H9 (cell line): Measurements from ENCODE around the gene ZNF837. TPM values are rescaled to one million over a fixed set of nuclear protein-coding genes. Genes with fewer than 3 reads are reported as not detected.
A peak's percentile ranks its signal among the peaks of the same experiment; 100 is the strongest.

Experiments
- DNase-seq: peaks from one replicate; pipeline ENCODE4 v3.0.0-alpha.2; 2017
- H2AFZ ChIP-seq: one replicate; pipeline ENCODE4 v1.6.1; 2013; ENCODE audit warnings: mild to moderate bottlenecking, low read length, control low read depth, moderate library complexity
- H2AK5ac ChIP-seq: 2 replicates; pipeline ENCODE4 v1.6.1; 2013; ENCODE audit warnings: low read length, control low read depth, mixed read lengths; ENCODE audit not compliant: insufficient read length
- H2BK120ac ChIP-seq: one replicate; pipeline ENCODE4 v1.6.1; 2013; ENCODE audit warnings: low read depth, mild to moderate bottlenecking, low read length, control low read depth, inconsistent platforms; ENCODE audit not compliant: poor library complexity, severe bottlenecking
- H2BK12ac ChIP-seq: 2 replicates; pipeline ENCODE4 v1.6.1; 2013; ENCODE audit warnings: low read length, control low read depth, mixed read lengths, low read depth; ENCODE audit not compliant: insufficient read length
- H2BK15ac ChIP-seq: 2 replicates; pipeline ENCODE4 v1.6.1; 2013; ENCODE audit warnings: low read depth, low read length, control low read depth
- H2BK20ac ChIP-seq: one replicate; pipeline ENCODE4 v1.6.1; 2013; ENCODE audit warnings: low read depth, mild to moderate bottlenecking, low read length, control low read depth, inconsistent platforms; ENCODE audit not compliant: poor library complexity, severe bottlenecking
- H2BK5ac ChIP-seq: 2 replicates; pipeline ENCODE4 v1.6.1; 2013; ENCODE audit warnings: low read length, control low read depth, mixed read lengths; ENCODE audit not compliant: insufficient read length
- H3K14ac ChIP-seq: 2 replicates; pipeline ENCODE4 v1.6.1; 2013; ENCODE audit warnings: low read length, control low read depth; ENCODE audit not compliant: insufficient read depth
- H3K18ac ChIP-seq: 2 replicates; pipeline ENCODE4 v1.6.1; 2013; ENCODE audit warnings: low read depth, mild to moderate bottlenecking, mixed read lengths, low read length, control low read depth; ENCODE audit not compliant: insufficient read length
- H3K23ac ChIP-seq: 2 replicates; pipeline ENCODE4 v1.6.1; 2013; ENCODE audit warnings: low read length, control low read depth, mixed read lengths, low read depth; ENCODE audit not compliant: insufficient read length
- H3K23me2 ChIP-seq: 2 replicates; pipeline ENCODE4 v1.6.1; 2013; ENCODE audit warnings: low read depth, mild to moderate bottlenecking, mixed read lengths, low read length, control low read depth; ENCODE audit not compliant: insufficient read length, poor library complexity, severe bottlenecking
- H3K27ac ChIP-seq: 2 replicates; pipeline ENCODE4 v1.5.1; 2013; ENCODE audit warnings: low read length, control low read depth, mixed read lengths, low read depth; ENCODE audit not compliant: insufficient read length
- H3K27me3 ChIP-seq: 2 replicates; pipeline ENCODE4 v1.6.1; 2013; ENCODE audit warnings: low read length, control low read depth, inconsistent platforms; ENCODE audit not compliant: insufficient read depth
- H3K4ac ChIP-seq: 2 replicates; pipeline ENCODE4 v1.6.1; 2013; ENCODE audit warnings: low read depth, mild to moderate bottlenecking, control low read depth, inconsistent platforms, low read length, moderate library complexity
- H3K4me1 ChIP-seq: 2 replicates; pipeline ENCODE4 v1.6.1; 2013; ENCODE audit warnings: low read length, control low read depth, inconsistent platforms; ENCODE audit not compliant: insufficient read depth
- H3K4me2 ChIP-seq: 2 replicates; pipeline ENCODE4 v1.6.1; 2013; ENCODE audit warnings: low read length, control low read depth, mixed read lengths; ENCODE audit not compliant: insufficient read length, insufficient read depth
- H3K56ac ChIP-seq: 2 replicates; pipeline ENCODE4 v1.6.1; 2013; ENCODE audit warnings: low read depth, mild to moderate bottlenecking, mixed read lengths, low read length, control low read depth; ENCODE audit not compliant: insufficient read length
- H3K79me1 ChIP-seq: 2 replicates; pipeline ENCODE4 v1.6.1; 2013; ENCODE audit warnings: low read depth, mild to moderate bottlenecking, moderate library complexity, low read length, control low read depth, inconsistent platforms; ENCODE audit not compliant: insufficient read depth, poor library complexity, severe bottlenecking
- H3K79me2 ChIP-seq: 2 replicates; pipeline ENCODE4 v1.6.1; 2013; ENCODE audit warnings: low read length, control low read depth, inconsistent platforms; ENCODE audit not compliant: insufficient read depth
- H3K9ac ChIP-seq: 2 replicates; pipeline ENCODE4 v1.6.1; 2013; ENCODE audit warnings: low read length, control low read depth, mixed read lengths; ENCODE audit not compliant: insufficient read length; ENCODE audit errors: extremely low read depth
- H3K9me3 ChIP-seq: one replicate; pipeline ENCODE4 v1.6.1; 2013; ENCODE audit warnings: low read depth, low read length, inconsistent platforms; ENCODE audit not compliant: control insufficient read depth
- H3T11ph ChIP-seq: one replicate; pipeline ENCODE4 v1.6.1; 2013; ENCODE audit warnings: mild to moderate bottlenecking, low read length, control low read depth, inconsistent platforms
- H4K20me1 ChIP-seq: one replicate; pipeline ENCODE4 v1.6.1; 2013; ENCODE audit not compliant: control insufficient read depth, insufficient read length, insufficient read depth
- H4K5ac ChIP-seq: 2 replicates; pipeline ENCODE4 v1.6.1; 2013; ENCODE audit warnings: low read depth, mild to moderate bottlenecking, mixed read lengths, low read length, control low read depth; ENCODE audit not compliant: insufficient read length
- H4K8ac ChIP-seq: replicated peaks from 2 replicates; pipeline ENCODE4 v1.6.1; 2013; ENCODE audit warnings: low read length, control low read depth, mixed read lengths, low read depth; ENCODE audit not compliant: insufficient read length
- H4K91ac ChIP-seq: 2 replicates; pipeline ENCODE4 v1.6.1; 2013; ENCODE audit warnings: low read depth, mild to moderate bottlenecking, moderate library complexity, mixed read lengths, low read length, control low read depth; ENCODE audit not compliant: insufficient read length
- H3K27ac Mint-ChIP-seq, 3 experiments: 2 replicates in 2 of 3; 3 replicates in 1 of 3; pipeline ENCODE4 v1.8.0; 2020 to 2021; ENCODE audit warnings: mixed read lengths in 3 of 3, mild to moderate bottlenecking in 1 of 3, moderate library complexity in 1 of 3
- H3K27me3 Mint-ChIP-seq: 2 replicates; pipeline ENCODE4 v1.8.0; 2021; ENCODE audit warnings: low read depth, mild to moderate bottlenecking, moderate library complexity, mixed read lengths
- H3K36me3 Mint-ChIP-seq, 3 experiments: 2 replicates in 2 of 3; 3 replicates in 1 of 3; pipeline ENCODE4 v1.8.0; 2020 to 2021; ENCODE audit warnings: low read depth in 3 of 3, mixed read lengths in 3 of 3; ENCODE audit not compliant: insufficient read depth in 1 of 3
- H3K4me1 Mint-ChIP-seq, 2 experiments: 2 replicates each; pipeline ENCODE4 v1.8.0; 2020; ENCODE audit warnings: mixed read lengths in 2 of 2
- H3K4me3 Mint-ChIP-seq, 2 experiments: 2 replicates in 1 of 2; 3 replicates in 1 of 2; pipeline ENCODE4 v1.8.0; 2020 to 2021; ENCODE audit warnings: mild to moderate bottlenecking in 2 of 2, mixed read lengths in 2 of 2, moderate library complexity in 1 of 2
- H3K9me3 Mint-ChIP-seq, 2 experiments: 2 replicates in 1 of 2; 3 replicates in 1 of 2; pipeline ENCODE4 v1.8.0; 2020; ENCODE audit warnings: mild to moderate bottlenecking in 2 of 2, mixed read lengths in 2 of 2, moderate library complexity in 1 of 2
- WGBS: extraction: QIAGEN DNeasy Blood & Tissue Kit; methylation state at CpG from one replicate; pipeline ENCODE4 v1.1.7; 2013; ENCODE audit warnings: missing lambda C conversion rate, low lambda C conversion rate, mixed read lengths; ENCODE audit not compliant: insufficient read length; ENCODE audit errors: extremely low coverage; 5-methylcytosine and 5-hydroxymethylcytosine counted together
- total RNA-seq: library from RNA; stranded (reverse); gene quantifications from 2 replicates; pipeline ENCODE4 v1.2.1, GENCODE V29; 2021
- TF ChIP-seq, protein P1 (sequence below): fragments of 200-600 bp; sonication (generic); conservative IDR thresholded peaks from 3 replicates; pipeline ENCODE4 v1.8.0; 2021; ENCODE audit warnings: antibody characterized with exemption, mild to moderate bottlenecking

Gene ZNF837
- total RNA-seq, 1 experiment from 2014 or later, result 3.4 TPM

DNA sequence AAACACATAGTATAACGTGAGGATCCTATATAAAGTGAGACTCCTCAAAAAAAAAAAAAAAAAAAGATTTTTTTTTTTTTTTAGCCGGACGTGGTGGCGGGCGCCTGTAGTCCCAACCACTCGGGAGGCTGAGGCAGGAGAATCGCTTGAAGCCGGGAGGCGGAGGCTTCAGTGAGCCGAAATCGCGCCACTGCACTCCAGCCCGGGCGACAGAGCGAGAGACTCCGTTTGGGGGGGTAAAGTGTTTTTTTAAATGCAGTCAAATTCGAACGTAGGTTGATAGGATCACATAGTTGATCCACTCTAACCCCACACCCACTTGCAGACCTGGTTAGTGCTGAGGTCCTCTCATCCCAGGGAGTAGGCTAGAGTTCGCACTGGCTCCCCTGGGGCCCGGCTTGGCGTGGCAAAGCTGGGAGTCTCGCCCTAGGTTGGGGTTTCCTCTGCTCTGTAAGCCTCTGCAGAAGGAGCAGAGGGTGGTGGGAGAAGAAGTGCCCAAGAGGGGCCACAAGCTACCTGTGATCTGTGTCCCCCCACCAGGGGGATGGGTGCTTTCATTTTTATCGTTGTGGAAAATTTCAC lies 21.1 kb upstream of the ZNF837 start:
- H3K23me2 ChIP-seq, result peaks cover 7% of the 10 kb centered on the region
- peak overlapping the region; percentile 68 for H3K18ac ChIP-seq
- no peaks in the 10 kb centered on the region for H3K9me3 ChIP-seq
- H3T11ph ChIP-seq, result no peak overlapping the region
- WGBS, result no CpG with 5 or more reads among the region's 23 CpGs
- H2BK15ac ChIP-seq, result no peak overlapping the region; the same call in 1 of the 2 replicates
- H2BK5ac ChIP-seq, result no peak overlapping the region
- no peak overlapping the region for H2AK5ac ChIP-seq
- H2BK120ac ChIP-seq, result no peak overlapping the region
- DNase-seq, result no peak
- no peak overlapping the region for H4K5ac ChIP-seq
- H4K91ac ChIP-seq, result no peak overlapping the region
- peak overlapping the region; percentile 25 for H3K4me2 ChIP-seq
- H3K27me3 ChIP-seq, result no peaks in the 10 kb centered on the region; the same call in 1 of the 2 replicates
- peaks cover 8 to 13% of the 10 kb centered on the region in 2 experiments; a peak in 4 of 5 replicates for H3K9me3 Mint-ChIP-seq
- peaks cover 7 to 11% (median 7%) of the 10 kb centered on the region in 3 experiments; a peak in 6 of 7 replicates for H3K36me3 Mint-ChIP-seq
- TF ChIP-seq, protein P1, sequence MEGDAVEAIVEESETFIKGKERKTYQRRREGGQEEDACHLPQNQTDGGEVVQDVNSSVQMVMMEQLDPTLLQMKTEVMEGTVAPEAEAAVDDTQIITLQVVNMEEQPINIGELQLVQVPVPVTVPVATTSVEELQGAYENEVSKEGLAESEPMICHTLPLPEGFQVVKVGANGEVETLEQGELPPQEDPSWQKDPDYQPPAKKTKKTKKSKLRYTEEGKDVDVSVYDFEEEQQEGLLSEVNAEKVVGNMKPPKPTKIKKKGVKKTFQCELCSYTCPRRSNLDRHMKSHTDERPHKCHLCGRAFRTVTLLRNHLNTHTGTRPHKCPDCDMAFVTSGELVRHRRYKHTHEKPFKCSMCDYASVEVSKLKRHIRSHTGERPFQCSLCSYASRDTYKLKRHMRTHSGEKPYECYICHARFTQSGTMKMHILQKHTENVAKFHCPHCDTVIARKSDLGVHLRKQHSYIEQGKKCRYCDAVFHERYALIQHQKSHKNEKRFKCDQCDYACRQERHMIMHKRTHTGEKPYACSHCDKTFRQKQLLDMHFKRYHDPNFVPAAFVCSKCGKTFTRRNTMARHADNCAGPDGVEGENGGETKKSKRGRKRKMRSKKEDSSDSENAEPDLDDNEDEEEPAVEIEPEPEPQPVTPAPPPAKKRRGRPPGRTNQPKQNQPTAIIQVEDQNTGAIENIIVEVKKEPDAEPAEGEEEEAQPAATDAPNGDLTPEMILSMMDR, result no peak
- H3K4me3 Mint-ChIP-seq, result peak overlapping the region; percentile 82 to 94
- no peak overlapping the region for H2AFZ ChIP-seq
- no peaks in the 10 kb centered on the region for H3K79me2 ChIP-seq
- H3K27me3 Mint-ChIP-seq, result peaks cover 10% of the 10 kb centered on the region
- H2BK12ac ChIP-seq, result no peak overlapping the region
- no peak overlapping the region for H3K23ac ChIP-seq
- H3K27ac Mint-ChIP-seq, result no peak overlapping the region
- H4K20me1 ChIP-seq, result no peaks in the 10 kb centered on the region
- no peak overlapping the region for H3K14ac ChIP-seq
- H3K56ac ChIP-seq, result no peak overlapping the region
- H3K4me1 ChIP-seq, result no peaks in the 10 kb centered on the region; the same call in 1 of the 2 replicates
- H3K27ac ChIP-seq, result no peak overlapping the region
- H2BK20ac ChIP-seq, result no peak overlapping the region
- H3K4ac ChIP-seq, result no peak overlapping the region
- peaks cover 13% of the 10 kb centered on the region in 2 experiments for H3K4me1 Mint-ChIP-seq
- H3K79me1 ChIP-seq, result no peaks in the 10 kb centered on the region
- H4K8ac ChIP-seq, result no peak overlapping the region
- H3K9ac ChIP-seq, result no peak overlapping the region
